A673 (cell line): Measurements from ENCODE around the gene CMTM2.

Experiments used
- CTCF ChIP-seq: fragments of 300-800, 200-600 bp; sonication (generic); conservative IDR thresholded peaks from 2 replicates; pipeline ENCODE4 v1.5.1; 2017; ENCODE audit warnings: low read depth, mild to moderate bottlenecking, antibody characterized with exemption, low read length, moderate library complexity, mixed read lengths
- EZH2 ChIP-seq: fragments of 200-600 bp; sonication (generic); IDR thresholded peaks from 2 replicates; pipeline ENCODE4 v1.6.1; 2017; ENCODE audit warnings: borderline replicate concordance, low read depth, mild to moderate bottlenecking, mixed read lengths, antibody characterized with exemption, low read length; ENCODE audit not compliant: poor library complexity, severe bottlenecking

GRCh38 chr16:66576296-66576695 lies 3.0 kb upstream of the CMTM2 start:
- TF ChIP-seq CTCF: no peak
- no peak for TF ChIP-seq EZH2
